Measurements from ENCODE around the gene RYR1. TPM values are rescaled to one million over a fixed set of nuclear protein-coding genes. Genes with fewer than 3 reads are reported as not detected.

Gene RYR1
- total and polyA plus RNA-seq, 2 experiments from 2014 or later: under 0.01 TPM; not detected in 1

DNA sequence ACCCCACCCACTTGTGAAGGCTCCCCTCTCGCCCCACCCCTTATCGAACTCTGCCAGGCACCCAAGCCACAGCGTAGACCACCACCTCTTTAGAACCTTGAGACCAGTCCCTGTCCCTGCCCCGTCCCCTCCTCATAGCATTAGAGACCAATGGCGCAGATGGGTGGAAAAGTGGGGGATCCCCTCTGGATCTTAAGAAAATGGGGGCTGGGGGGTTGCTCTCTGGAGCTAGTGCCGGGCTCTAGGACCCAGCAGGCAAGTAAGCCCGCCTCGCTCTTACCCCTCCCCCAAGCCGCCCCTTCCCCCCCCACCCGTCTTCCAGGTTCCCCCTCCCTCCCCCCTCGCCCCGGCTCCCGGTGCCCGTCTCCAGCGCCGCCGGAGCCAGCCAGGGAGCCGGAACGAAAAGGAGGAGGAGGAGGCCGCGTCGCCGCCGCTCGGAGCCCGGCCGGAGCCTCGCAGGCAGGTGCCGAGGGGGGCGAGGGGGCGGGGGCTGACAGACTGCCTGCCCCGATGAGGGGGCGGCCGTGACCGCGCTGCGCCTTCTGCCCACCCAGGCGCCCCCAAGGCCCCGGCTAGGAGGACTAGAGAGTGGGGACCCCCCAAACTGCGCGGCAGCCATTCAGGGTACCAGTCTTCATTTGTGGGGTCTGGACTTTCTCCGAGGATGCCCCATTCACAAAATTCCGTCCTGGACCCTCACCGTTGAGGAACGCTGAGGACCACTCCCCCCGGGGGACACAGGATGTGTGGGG is 45.0 kb upstream of the RYR1 start, which contains the start of gene SPRED3:
TSS of gene SPRED3 (plus strand) at position 349 of the 752 bp plus-strand sequence. CDS start 1,606 bp downstream, outside the sequence.
- Histone ChIP-seq H3K4me2 (ENCODE audit: unreplicated experiment) (peak within 1 kb of the TSS; percentile 88), H2AFZ (peak within 1 kb of the TSS; percentile 86), H3K79me2 (ENCODE audit: insufficient read depth) (no peaks in the 10 kb centered on the region), H3K4me3 (peak within 1 kb of the TSS; percentile 93), H3K4me1 (ENCODE audit: insufficient read depth) (peaks cover 14% of the 10 kb centered on the region), H3K36me3 (ENCODE audit: low read depth) (no peaks in the 10 kb centered on the region), H3K9me2 (ENCODE audit: insufficient read depth) (no peaks in the 10 kb centered on the region), H3K9ac (peak within 1 kb of the TSS; percentile 78), H4K20me1 (ENCODE audit: insufficient read depth) (no peaks in the 10 kb centered on the region), H3K27ac (peak within 1 kb of the TSS; percentile 68), H3F3A (ENCODE audit: insufficient read depth) (0 out of 2 replicates have a peak, but pooled peaks cover 10% of the 10 kb centered on the region), H3K9me3 (ENCODE audit: low read depth) (no peaks in the 10 kb centered on the region), H3K27me3 (replicated peaks; ENCODE audit: insufficient read depth) (no peaks in the 10 kb centered on the region)
- TF ChIP-seq EZH2 (IDR thresholded peaks at IDR 0.05; ENCODE audit: insufficient read depth, poor library complexity, severe bottlenecking) (no peak), EZH2phosphoT487 (IDR thresholded peaks at IDR 0.05; ENCODE audit: insufficient read depth, low read depth) (no peak)
- WGBS, 2 experiments (ENCODE audit: low coverage in 1 of 2, low lambda C conversion rate in 2 of 2, missing lambda C conversion rate in 2 of 2): 1 to 2% methylated on average over 10 to 43 of the region's 46 CpGs
- peak; percentile 74 for DNase-seq
- in situ Hi-C loops (cut with MboI): no loop called here

DNA sequence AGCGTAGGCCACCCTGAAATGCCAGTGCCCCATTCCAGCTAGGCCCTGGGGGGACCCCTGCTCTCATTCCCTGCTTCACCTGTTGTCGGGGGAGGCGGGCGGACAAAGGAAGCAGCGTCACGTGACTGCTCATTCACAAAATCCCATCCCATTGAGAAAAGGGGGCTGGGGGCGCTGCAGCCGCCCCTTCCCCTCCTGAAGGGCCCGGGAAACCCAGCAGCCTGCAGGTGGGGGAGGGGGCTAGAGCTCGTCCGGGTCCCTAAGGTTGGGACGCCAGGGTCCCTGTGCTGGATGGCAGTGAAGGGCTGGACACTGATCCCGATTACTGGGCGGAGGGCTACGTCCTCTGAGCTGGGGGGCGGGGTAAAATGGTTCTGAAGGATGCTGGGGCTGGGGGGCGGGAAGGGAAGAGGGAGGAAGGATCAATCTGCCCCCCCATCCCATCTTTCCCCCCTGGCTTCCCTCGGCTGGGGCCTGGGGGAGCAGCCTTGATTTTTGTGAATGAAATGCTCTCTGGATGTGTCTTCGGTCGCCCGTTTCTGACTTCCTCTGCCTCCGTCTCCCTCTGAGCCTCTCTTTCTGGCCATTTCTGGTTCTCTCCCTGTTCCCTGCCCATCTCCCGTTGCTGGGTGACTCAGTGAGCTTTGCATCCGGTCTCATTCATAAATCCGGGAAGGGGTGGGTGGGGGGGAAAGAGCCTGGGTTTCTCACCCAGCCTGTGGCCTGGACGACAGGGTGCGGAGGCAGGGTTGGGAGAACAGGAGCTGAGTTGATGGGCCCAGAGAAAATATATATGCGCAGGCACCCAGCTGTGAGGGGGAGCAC is 44.2 kb upstream of the RYR1 start:
- H3K27ac ChIP-seq: peak overlapping the region; percentile 68
- H2AFZ ChIP-seq: peak overlapping the region; percentile 58
- no peaks in the 10 kb centered on the region for H4K20me1 ChIP-seq (ENCODE audit: insufficient read depth)
- H3K36me3 ChIP-seq (ENCODE audit: low read depth): no peaks in the 10 kb centered on the region
- no peak for TF ChIP-seq EZH2phosphoT487 (IDR thresholded peaks at IDR 0.05; ENCODE audit: insufficient read depth, low read depth)
- no peak for TF ChIP-seq EZH2 (IDR thresholded peaks at IDR 0.05; ENCODE audit: insufficient read depth, poor library complexity, severe bottlenecking)
- peak; percentile 91 for DNase-seq
- no peaks in the 10 kb centered on the region for H3K9me3 ChIP-seq (ENCODE audit: low read depth)
- WGBS, 2 experiments (ENCODE audit: low coverage in 1 of 2, low lambda C conversion rate in 2 of 2, missing lambda C conversion rate in 2 of 2): 1 to 6% methylated on average over 20 to 28 of the region's 28 CpGs
- H3K9ac ChIP-seq: peak overlapping the region; percentile 78
- H3K27me3 ChIP-seq (replicated peaks; ENCODE audit: insufficient read depth): no peaks in the 10 kb centered on the region
- H3K4me2 ChIP-seq (ENCODE audit: unreplicated experiment): peak overlapping the region; percentile 86
- peaks cover 14% of the 10 kb centered on the region for H3K4me1 ChIP-seq (ENCODE audit: insufficient read depth)
- no peaks in the 10 kb centered on the region for H3K9me2 ChIP-seq (ENCODE audit: insufficient read depth)
- in situ Hi-C loops (cut with MboI): no loop called here
- H3K79me2 ChIP-seq (ENCODE audit: insufficient read depth): no peaks in the 10 kb centered on the region
- H3F3A ChIP-seq (ENCODE audit: insufficient read depth): 0 out of 2 replicates have a peak, but pooled peaks cover 10% of the 10 kb centered on the region
- peak overlapping the region; percentile 93 for H3K4me3 ChIP-seq

DNA sequence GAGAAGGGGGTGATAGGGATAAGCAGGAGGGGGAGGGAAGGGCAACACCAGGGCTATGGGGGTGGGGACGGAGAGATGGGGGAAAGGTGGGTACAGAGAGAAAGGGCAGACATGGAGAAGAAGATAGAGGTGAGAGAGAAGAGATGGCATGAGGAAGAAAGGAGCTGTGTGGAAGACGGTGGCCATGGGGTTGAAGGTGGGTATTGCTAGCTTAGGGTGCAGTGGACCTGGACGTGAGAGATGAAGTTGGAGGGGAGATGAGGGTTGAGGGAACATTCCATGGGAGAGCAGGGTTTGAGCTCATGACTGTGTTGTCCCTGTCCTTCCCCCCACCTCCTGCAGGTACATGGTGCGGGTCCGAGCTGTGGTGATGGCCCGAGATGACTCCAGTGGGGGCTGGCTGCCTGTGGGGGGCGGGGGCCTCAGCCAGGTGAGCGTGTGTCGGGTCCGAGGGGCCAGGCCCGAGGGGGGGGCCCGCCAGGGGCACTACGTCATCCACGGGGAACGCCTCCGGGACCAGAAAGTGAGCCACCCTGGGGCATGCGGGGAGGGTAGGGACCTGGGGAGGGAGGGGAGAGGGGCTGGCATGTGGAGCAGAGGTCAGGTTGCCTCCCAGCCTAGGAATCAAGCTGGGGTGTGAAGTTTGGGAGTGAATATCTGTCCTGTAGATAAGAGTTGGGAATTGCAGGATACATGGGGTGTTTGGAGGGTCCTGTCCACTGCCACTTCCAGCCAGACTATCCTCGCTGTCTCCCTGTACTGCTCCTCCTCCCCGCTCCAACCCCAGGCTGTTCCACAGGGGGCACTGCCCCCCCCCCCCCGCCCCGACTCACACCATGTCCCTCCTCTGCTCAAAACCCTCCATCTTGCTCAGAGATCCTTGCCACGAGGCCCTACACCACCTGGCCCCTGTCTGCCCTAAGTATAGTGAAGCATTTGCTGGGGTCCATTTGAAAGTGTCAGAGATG is 43.2 kb upstream of the RYR1 start:
- Histone ChIP-seq H3F3A (ENCODE audit: insufficient read depth) (0 out of 2 replicates have a peak, but pooled peaks cover 10% of the 10 kb centered on the region), H3K9ac (peak overlapping the region; percentile 78), H2AFZ (no peak overlapping the region), H3K9me3 (ENCODE audit: low read depth) (no peaks in the 10 kb centered on the region), H3K4me2 (ENCODE audit: unreplicated experiment) (peak overlapping the region; percentile 50), H3K9me2 (ENCODE audit: insufficient read depth) (no peaks in the 10 kb centered on the region), H3K27me3 (replicated peaks; ENCODE audit: insufficient read depth) (no peaks in the 10 kb centered on the region), H3K4me1 (ENCODE audit: insufficient read depth) (peaks cover 14% of the 10 kb centered on the region), H4K20me1 (ENCODE audit: insufficient read depth) (no peaks in the 10 kb centered on the region), H3K36me3 (ENCODE audit: low read depth) (no peaks in the 10 kb centered on the region), H3K79me2 (ENCODE audit: insufficient read depth) (no peaks in the 10 kb centered on the region), H3K27ac (peak overlapping the region; percentile 28; the same call in 1 of the 2 replicates), H3K4me3 (peak overlapping the region; percentile 93)
- TF ChIP-seq EZH2 (IDR thresholded peaks at IDR 0.05; ENCODE audit: insufficient read depth, poor library complexity, severe bottlenecking) (no peak), EZH2phosphoT487 (IDR thresholded peaks at IDR 0.05; ENCODE audit: insufficient read depth, low read depth) (no peak)
- WGBS, 2 experiments (ENCODE audit: low coverage in 1 of 2, low lambda C conversion rate in 2 of 2, missing lambda C conversion rate in 2 of 2): 14 to 44% methylated on average over 5 to 22 of the region's 22 CpGs
- DNase-seq: no peak
- in situ Hi-C loops (cut with MboI): no loop called here

All from GM23248 (cell line).